22Rv1 (cell line): ENCODE results near the gene TJAP1.

Experiments
- ZFX ChIP-seq: fragments of 450-650 bp; IDR thresholded peaks from 2 replicates; pipeline ENCODE4 v1.6.1; 2017; ENCODE audit warnings: antibody characterized with exemption, borderline replicate concordance
- TF ChIP-seq, protein P1 (sequence below): fragments of 450-650 bp; IDR thresholded peaks from 2 replicates; pipeline ENCODE4 v1.5.1; 2017; ENCODE audit warnings: mild to moderate bottlenecking

DNA sequence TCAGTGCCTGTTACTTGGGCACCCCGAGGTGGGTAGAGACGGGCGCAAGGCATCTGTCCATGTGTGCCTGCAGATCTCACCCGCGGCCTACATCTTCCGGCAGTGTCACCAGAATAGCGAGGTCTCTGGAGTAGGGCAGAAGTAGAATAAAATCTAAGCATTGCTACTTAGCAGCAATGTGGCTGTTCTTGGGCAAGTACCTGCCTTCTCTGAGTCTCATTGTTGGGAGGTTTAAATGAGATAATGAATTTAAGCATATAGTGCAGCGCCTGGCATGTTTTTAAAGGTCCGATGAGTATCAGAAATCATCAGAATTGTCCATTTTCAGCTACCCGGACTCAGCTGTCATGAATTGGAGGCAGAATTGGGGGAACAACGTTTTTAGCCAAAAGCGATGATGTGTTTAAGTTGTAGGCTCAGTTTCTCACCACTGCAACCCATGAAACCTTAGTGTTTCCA lies 49.2 kb upstream of the TJAP1 start:
- TF ChIP-seq, protein P1, sequence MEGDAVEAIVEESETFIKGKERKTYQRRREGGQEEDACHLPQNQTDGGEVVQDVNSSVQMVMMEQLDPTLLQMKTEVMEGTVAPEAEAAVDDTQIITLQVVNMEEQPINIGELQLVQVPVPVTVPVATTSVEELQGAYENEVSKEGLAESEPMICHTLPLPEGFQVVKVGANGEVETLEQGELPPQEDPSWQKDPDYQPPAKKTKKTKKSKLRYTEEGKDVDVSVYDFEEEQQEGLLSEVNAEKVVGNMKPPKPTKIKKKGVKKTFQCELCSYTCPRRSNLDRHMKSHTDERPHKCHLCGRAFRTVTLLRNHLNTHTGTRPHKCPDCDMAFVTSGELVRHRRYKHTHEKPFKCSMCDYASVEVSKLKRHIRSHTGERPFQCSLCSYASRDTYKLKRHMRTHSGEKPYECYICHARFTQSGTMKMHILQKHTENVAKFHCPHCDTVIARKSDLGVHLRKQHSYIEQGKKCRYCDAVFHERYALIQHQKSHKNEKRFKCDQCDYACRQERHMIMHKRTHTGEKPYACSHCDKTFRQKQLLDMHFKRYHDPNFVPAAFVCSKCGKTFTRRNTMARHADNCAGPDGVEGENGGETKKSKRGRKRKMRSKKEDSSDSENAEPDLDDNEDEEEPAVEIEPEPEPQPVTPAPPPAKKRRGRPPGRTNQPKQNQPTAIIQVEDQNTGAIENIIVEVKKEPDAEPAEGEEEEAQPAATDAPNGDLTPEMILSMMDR, result no peak
- TF ChIP-seq ZFX, result no peak
